ENCODE results near the gene MAP7D1.
A peak's percentile ranks its signal among the peaks of the same experiment; 100 is the strongest.

GRCh38 chr1:36136535-36136934 lies 19.4 kb upstream of the MAP7D1 start:
- no peak for TF ChIP-seq CTCF (IDR thresholded peaks at IDR 0.05)
- TF ChIP-seq POLR2A (IDR thresholded peaks at IDR 0.05) = no peak
- TF ChIP-seq POLR2AphosphoS5 (IDR thresholded peaks at IDR 0.05) = peak; percentile 93
- TF ChIP-seq EP300 (IDR thresholded peaks at IDR 0.05) = no peak

All from gastroesophageal sphincter (tissue), 3 donors.